Peyer's patch (tissue), 4 donors: ENCODE data around the gene ZNF783.

Experiments used
- POLR2A ChIP-seq, 2 donors: fragments of 450-650 bp; IDR thresholded peaks; one replicate each; pipeline ENCODE4 v1.5.1; 2017; ENCODE audit warnings: antibody characterized with exemption in 2 of 2, mild to moderate bottlenecking in 2 of 2, moderate library complexity in 2 of 2
- TF ChIP-seq, protein P1 (sequence below), 6 experiments: fragments of 450-650 bp in 4 of 6; fragments of 200-600 bp in 2 of 6; sonication (generic) in 1 of 6; IDR thresholded peaks; one replicate each; pipeline ENCODE4 v1.5.1; 2017 to 2019; ENCODE audit warnings: antibody characterized with exemption in 6 of 6, mild to moderate bottlenecking in 3 of 6, moderate library complexity in 1 of 6

DNA sequence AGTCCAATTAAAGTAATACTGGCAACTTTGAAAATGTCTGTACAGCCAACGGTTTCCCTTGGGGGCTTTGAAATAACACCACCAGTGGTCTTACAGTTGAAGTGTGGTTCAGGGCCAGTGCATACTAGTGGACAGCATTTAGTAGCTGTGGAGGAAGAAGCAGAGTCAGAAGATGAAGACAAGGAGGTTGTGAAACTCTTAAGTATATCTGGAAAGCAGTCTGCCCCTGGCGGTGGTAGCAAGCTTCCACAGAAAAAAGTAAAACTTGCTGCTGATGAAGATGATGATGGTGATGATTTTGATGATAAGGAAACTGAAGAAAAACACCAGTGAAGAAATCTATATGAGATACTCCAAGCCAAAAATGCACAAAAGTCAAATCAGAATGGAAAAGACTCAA lies 72.2 kb downstream of the ZNF783 start:
- TF ChIP-seq, protein P1, sequence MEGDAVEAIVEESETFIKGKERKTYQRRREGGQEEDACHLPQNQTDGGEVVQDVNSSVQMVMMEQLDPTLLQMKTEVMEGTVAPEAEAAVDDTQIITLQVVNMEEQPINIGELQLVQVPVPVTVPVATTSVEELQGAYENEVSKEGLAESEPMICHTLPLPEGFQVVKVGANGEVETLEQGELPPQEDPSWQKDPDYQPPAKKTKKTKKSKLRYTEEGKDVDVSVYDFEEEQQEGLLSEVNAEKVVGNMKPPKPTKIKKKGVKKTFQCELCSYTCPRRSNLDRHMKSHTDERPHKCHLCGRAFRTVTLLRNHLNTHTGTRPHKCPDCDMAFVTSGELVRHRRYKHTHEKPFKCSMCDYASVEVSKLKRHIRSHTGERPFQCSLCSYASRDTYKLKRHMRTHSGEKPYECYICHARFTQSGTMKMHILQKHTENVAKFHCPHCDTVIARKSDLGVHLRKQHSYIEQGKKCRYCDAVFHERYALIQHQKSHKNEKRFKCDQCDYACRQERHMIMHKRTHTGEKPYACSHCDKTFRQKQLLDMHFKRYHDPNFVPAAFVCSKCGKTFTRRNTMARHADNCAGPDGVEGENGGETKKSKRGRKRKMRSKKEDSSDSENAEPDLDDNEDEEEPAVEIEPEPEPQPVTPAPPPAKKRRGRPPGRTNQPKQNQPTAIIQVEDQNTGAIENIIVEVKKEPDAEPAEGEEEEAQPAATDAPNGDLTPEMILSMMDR (IDR thresholded peaks at IDR 0.05): no peak
- no peak for TF ChIP-seq POLR2A (IDR thresholded peaks at IDR 0.05)
